MG63 (cell line): ENCODE data around the gene ZNHIT1. TPM values are rescaled to one million over a fixed set of nuclear protein-coding genes. Genes with fewer than 3 reads are reported as not detected.
"Not testable (repeated sequence)": the region's sequence is repeated elsewhere in the genome, so short reads cannot be mapped to it uniquely, and the experiment has no call there.

ENCODE experiments used
- DNase-seq: peaks from one replicate; pipeline ENCODE4 v3.0.0-alpha.2; 2020
- H3K27me3 ChIP-seq: fragments of 250-450 bp; sonication (Bioruptor Pico); 2 replicates; pipeline ENCODE4 v1.5.1; 2020; ENCODE audit warnings: mild to moderate bottlenecking, moderate library complexity
- H3K36me3 ChIP-seq: fragments of 250-450 bp; sonication (Bioruptor Pico); 2 replicates; pipeline ENCODE4 v1.5.1; 2020; ENCODE audit warnings: mild to moderate bottlenecking, moderate library complexity
- H3K4me3 ChIP-seq: fragments of 250-450 bp; sonication (Bioruptor Pico); 2 replicates; pipeline ENCODE4 v1.5.1; 2020; ENCODE audit warnings: mild to moderate bottlenecking, moderate library complexity
- H3K9me3 ChIP-seq: fragments of 250-450 bp; sonication (Bioruptor Pico); 2 replicates; pipeline ENCODE4 v1.5.1; 2020; ENCODE audit warnings: mild to moderate bottlenecking, moderate library complexity
- total RNA-seq: library from RNA; depleted of rRNA; stranded (reverse); fragments of >200 nt; shearing (Covaris generic); gene quantifications from 2 replicates; pipeline ENCODE4 v1.2.3, GENCODE V29; 2014; ENCODE audit warnings: low replicate concordance

ZNHIT1 gene
- total RNA-seq, 1 experiment from 2014 or later, result 64.6 TPM

DNA sequence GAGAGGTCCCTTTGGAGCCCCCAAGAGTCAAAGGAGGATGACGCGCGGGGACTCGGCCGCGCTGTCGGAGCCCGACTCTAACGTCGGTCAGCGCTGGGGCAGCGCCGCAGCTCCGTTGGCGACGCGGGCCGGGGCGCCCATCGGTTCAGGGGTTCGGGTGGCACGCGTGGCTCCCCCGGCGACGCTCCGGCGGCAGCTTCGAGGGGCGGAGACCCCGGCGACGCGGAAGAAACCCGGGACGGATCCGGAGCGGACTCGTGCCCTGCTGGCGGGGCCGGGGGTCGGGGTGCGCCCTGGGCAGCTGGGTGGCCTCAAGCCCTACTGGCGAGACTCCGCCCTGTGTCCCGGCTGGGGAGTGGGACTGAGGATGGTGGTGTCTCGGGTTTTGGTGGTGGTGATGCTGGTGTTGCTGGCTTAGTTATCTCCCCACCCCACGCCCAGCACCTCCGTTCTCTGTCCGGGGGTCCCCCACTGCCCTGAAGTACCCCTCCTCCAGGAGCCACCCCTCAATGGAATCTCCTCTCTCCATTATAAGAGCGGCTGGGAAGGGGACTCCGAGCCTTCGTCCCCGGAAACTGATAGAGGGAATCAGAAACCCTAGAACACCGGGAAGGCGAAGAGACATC, 37.7 kb upstream of the ZNHIT1 start, which contains the start of gene NAT16:
Gene NAT16, minus strand, starts transcription at position 164 of the 626 bp plus-strand sequence. CDS start 5,486 bp downstream, outside the sequence.
- H3K4me3 ChIP-seq, result no peak within 1 kb of the TSS
- no peak for DNase-seq
- no peaks in the 10 kb centered on the region for H3K27me3 ChIP-seq
- H3K9me3 ChIP-seq, result no peaks in the 10 kb centered on the region
- no peaks in the 10 kb centered on the region for H3K36me3 ChIP-seq

- H3K36me3 ChIP-seq, result no peaks in the 10 kb centered on the region
- no peaks in the 10 kb centered on the region for H3K9me3 ChIP-seq
- H3K4me3 ChIP-seq, result no peak overlapping the region
- DNase-seq, result no peak
- H3K27me3 ChIP-seq, result no peaks in the 10 kb centered on the region
Observed at GRCh38 chr7:101185258-101185839, 32.6 kb upstream of the ZNHIT1 start.

GRCh38 chr7:101186194-101186593, 31.8 kb upstream of the ZNHIT1 start:
- Histone ChIP-seq H3K9me3 (no peaks in the 10 kb centered on the region), H3K4me3 (no peak overlapping the region), H3K36me3 (no peaks in the 10 kb centered on the region), H3K27me3 (no peaks in the 10 kb centered on the region)
- DNase-seq, result no peak

GRCh38 chr7:101186844-101187428, 31.0 kb upstream of the ZNHIT1 start:
- no peaks in the 10 kb centered on the region for H3K36me3 ChIP-seq
- no peaks in the 10 kb centered on the region for H3K9me3 ChIP-seq
- H3K27me3 ChIP-seq, result no peaks in the 10 kb centered on the region
- H3K4me3 ChIP-seq, result no peak overlapping the region
- no peak for DNase-seq

DNA sequence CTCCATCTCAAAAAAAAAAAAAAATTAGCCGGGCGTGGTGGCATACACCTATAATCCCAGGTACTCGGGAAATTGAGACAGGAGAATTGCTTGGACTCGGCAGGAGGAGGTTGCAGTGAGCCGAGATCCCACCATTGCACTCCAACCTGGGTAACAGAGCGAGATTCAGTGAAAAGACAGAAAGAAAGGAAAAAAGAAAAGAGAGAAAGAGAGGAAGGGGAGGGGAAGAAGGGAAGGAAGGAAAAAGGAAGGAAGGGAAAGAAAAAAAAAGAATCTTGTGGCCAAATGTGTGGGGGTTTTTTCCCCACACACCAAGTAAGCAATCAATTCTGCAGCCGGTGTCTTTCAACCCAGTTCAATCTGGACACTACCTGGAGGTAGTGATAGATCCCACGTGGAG, 28.9 kb upstream of the ZNHIT1 start:
- Histone ChIP-seq H3K27me3 (no peaks in the 10 kb centered on the region), H3K4me3 (no peak overlapping the region), H3K9me3 (no peaks in the 10 kb centered on the region), H3K36me3 (no peaks in the 10 kb centered on the region)
- DNase-seq, result no peak

DNA sequence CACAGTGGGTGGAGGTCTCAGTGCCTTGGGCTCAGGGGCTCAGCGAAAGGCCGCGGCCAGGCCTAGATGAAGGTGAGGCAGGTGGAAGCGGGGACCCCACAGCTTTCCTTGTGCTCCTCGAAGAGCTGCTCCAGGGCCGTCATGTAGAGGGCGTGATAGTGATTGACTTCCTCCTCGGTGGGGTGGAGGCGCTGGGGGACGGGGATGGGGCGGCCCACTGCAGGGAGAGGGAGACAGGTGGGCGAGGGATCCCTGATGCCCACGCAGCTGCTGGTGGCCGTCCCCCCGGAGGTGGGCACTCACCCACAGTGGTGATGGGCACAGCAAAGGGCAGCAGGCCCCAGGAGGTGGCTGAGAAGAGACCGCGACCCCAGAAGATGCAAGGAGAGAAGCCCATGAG, 22.1 kb upstream of the ZNHIT1 start:
- no peaks in the 10 kb centered on the region for H3K36me3 ChIP-seq
- H3K9me3 ChIP-seq, result no peaks in the 10 kb centered on the region
- H3K4me3 ChIP-seq, result no peak overlapping the region
- H3K27me3 ChIP-seq, result no peaks in the 10 kb centered on the region
- no peak for DNase-seq

DNA sequence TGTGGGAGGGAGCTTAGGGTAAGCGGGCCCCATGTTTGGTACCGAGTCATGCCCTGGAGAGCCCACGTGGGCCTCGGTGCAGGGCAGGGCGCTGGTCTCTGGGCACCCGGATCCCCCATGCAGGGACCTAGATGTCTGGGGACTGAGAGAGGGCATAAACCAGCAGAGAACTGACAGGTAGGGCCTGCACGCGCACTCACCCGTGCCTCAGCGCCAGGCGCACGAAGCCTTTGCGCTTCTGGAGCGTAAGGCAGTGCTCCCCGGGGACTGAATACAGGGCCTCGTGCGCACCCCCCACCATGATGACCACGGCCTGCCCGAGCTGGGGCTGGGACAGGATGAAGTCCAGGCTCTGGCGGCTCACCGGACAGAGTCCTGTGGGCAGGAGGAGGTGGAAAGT, 20.0 kb upstream of the ZNHIT1 start:
- Histone ChIP-seq H3K4me3 (no peak overlapping the region), H3K27me3 (no peaks in the 10 kb centered on the region), H3K9me3 (no peaks in the 10 kb centered on the region), H3K36me3 (no peaks in the 10 kb centered on the region)
- no peak for DNase-seq

DNA sequence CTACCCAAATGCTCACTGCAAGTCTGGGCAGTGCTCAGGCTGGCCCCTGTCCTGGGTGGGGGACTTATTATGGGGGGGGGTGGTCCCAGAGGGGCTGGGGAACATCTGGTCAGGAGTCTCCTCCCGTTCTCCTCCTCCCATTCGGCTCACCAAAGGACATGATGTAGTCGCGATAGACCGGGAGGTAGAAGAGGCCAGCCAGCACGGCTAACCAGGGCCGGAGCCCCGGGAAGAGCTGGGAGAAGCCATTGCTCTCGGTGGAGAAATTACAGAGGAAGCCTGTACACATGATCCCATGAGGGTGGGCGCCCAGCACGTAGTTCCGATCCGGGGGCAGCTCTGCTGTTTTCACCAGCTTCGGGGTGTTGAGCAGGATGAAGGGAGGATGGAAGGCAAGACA, 19.5 kb upstream of the ZNHIT1 start:
- no peaks in the 10 kb centered on the region for H3K36me3 ChIP-seq
- DNase-seq, result no peak

GRCh38 chr7:101199522-101199921, 18.4 kb upstream of the ZNHIT1 start:
- not testable (repeated sequence) for H3K9me3 ChIP-seq, DNase-seq, H3K4me3 ChIP-seq, H3K36me3 ChIP-seq, H3K27me3 ChIP-seq

More for the DNA sequence above, 19.5 kb upstream of the ZNHIT1 start:
- Histone ChIP-seq H3K4me3 (no peak overlapping the region), H3K9me3 (no peaks in the 10 kb centered on the region), H3K27me3 (no peaks in the 10 kb centered on the region)

DNA sequence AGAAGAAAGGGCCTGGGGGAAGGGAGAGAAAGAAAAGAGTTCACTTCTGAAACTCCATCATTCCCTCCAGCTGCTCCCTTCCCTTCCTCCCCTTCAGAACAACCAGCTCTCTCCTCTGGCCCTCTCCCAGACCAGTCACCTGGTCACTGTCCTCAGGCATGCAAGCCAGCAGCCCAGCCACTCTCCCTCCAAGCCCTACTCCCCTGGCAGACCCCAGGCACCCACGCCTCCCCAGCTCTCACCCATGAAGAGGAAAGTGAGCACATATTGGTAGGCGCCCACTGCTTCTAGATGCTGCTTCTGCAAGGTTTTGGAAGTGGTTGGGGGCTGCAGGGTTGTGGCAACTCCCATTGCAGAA, 17.5 kb upstream of the ZNHIT1 start:
- H3K27me3 ChIP-seq, result no peaks in the 10 kb centered on the region
- DNase-seq, result no peak
- H3K4me3 ChIP-seq, result no peak overlapping the region
- H3K36me3 ChIP-seq, result no peaks in the 10 kb centered on the region
- H3K9me3 ChIP-seq, result no peaks in the 10 kb centered on the region

DNA sequence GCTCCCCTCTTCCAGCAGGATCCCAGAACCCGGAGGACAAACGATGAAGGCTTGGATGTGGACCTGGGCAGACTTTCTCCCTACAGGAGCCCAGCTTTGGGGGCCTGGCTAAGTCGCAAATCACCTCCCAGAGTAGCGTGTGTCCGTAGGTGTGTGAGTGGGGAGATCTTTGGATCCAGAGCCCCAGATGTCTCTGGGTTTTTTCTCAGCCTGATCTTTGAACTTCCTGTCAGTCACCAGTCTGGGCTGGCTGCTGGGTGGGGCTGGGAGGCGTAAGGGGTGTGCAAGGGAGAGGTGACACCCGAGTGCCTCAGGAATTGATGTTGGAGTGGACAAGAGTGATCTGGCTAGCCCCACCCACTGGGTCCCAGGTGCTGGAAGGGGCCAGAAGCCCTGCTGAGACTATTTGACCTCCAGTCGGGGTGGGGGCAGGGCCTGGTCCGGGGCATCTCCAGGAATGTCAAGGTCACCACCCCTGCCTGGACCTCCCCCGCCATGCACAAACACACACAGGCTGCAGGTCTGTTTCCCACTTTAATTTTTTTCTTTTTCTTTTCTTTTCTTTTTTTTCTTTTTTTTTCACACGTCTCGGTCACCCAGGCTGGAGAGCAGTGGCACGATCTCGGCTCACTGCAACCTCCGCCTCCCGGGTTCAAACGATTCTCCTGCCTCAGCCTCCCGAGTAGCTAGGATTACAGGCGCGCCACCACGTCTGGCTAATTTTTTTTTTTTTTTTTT, 16.9 kb upstream of the ZNHIT1 start, which contains the start of gene MOGAT3:
Gene MOGAT3, minus strand, starts transcription at position 175 of the 738 bp plus-strand sequence. CDS start 182 bp downstream, outside the sequence.
- no peak within 1 kb of the TSS for H3K4me3 ChIP-seq
- H3K36me3 ChIP-seq, result no peaks in the 10 kb centered on the region
- H3K27me3 ChIP-seq, result no peaks in the 10 kb centered on the region
- no peak for DNase-seq
- H3K9me3 ChIP-seq, result no peaks in the 10 kb centered on the region

DNA sequence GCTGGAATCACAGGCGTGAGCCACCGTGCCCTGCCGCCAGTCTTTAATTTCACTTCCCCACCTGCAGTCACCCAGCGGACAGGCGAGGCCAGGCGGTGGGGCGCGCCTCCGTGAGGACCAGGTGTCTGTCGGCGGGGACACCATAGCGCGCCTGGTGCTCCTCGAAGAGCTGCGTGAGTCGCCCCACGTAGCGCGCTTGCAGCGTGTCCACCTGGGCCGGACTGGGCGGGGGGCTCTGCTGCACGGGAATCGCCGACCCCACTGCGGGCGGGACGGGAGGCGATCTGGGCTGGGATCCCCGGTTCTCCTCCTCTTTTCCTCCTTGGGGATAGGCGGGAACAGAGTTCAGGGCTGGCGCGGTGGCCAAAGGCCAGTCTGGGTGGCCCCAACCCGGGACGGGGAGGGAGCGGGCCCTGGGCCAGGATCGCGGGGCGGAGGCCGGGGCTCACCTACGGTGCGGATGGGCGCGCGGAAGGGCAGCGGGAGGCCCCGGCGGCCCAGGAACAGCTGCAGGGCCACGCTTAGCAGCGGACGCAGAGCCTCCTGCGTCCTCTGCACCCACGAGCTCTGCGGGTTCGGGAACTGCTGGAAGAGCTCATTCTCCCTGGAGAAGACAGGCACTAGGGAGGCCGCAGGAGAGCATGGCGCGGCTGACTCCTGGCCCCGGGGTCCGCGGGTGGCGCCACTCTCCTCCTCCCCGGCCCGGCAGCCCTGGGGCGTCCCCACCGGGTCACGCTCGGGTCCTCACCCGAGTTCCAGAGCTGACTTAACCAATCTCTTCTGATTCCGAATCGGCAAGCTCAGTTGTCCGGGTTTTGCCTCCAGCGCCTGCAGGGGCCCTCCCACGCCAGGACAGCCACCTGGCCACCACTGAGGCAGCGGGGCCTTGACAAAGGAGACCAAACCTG, 16.0 kb upstream of the ZNHIT1 start:
- H3K9me3 ChIP-seq, result no peaks in the 10 kb centered on the region
- no peaks in the 10 kb centered on the region for H3K27me3 ChIP-seq
- no peak for DNase-seq
- no peak overlapping the region for H3K4me3 ChIP-seq
- no peaks in the 10 kb centered on the region for H3K36me3 ChIP-seq

DNA sequence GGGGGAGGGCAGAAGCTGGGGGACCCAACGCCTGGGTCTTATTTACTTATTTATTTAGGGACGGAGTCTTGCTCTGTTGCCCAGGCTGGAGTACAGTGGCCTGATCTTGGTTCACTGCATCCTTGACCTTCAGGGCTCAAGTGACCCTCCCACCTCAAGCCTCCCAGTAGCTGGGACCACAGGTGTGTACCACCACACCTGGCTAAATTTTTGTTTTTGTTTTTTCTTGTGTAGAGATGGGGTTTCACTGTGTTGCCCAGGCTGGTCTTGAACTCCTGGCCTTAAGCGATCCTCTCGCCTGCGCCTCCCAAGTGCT, 15.4 kb upstream of the ZNHIT1 start:
- Histone ChIP-seq H3K36me3 (no peaks in the 10 kb centered on the region), H3K4me3 (no peak overlapping the region), H3K27me3 (no peaks in the 10 kb centered on the region), H3K9me3 (no peaks in the 10 kb centered on the region)
- DNase-seq, result no peak

DNA sequence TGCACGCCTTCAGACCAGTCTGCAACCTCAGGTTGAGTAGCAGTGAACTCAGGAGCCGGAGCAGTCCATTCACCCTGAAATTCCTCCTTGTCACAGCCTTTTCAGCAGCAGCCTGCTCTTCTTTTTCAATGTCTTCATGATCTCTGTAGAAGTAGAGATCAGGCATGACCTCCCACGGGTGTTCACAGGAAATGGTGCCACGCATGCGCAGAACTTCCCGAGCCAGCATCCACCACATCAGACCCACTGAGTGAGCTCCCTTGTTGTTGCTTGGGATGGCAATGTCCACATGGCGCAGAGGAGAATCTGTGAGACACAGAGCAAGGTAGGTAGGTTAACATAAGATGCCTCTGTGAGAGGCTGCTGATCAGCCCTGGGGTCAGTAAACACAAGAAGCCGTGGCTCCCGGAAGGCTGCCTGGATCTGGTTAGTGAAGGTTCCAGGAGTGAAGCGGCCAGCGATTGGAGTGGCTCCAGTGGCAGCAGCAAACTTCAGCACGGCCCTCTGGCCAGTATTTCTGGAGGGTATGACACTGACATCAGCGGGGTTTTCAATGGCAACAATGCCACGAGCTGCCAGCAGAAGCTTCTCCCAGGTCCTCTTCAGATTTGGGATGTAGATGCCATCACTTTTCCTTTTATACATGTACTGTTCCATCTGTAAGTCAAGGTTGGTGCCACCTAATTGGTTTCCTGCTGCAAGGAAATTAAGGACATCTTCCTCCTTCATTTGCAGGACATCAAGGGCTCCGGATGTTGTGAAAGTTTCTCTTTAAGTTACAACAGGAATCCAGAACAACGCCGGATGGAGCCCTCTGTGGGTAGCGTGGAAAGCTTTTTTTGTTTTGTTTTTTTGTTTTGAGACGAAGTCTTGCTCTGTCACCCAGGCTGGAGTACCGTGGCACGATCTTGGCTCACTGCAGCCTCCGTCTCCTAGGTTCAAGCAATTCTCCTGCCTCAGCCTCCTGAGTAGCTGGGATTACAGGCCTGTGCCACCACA, 13.9 kb upstream of the ZNHIT1 start:
- not testable (repeated sequence) for H3K9me3 ChIP-seq, DNase-seq, H3K4me3 ChIP-seq, H3K36me3 ChIP-seq, H3K27me3 ChIP-seq

DNA sequence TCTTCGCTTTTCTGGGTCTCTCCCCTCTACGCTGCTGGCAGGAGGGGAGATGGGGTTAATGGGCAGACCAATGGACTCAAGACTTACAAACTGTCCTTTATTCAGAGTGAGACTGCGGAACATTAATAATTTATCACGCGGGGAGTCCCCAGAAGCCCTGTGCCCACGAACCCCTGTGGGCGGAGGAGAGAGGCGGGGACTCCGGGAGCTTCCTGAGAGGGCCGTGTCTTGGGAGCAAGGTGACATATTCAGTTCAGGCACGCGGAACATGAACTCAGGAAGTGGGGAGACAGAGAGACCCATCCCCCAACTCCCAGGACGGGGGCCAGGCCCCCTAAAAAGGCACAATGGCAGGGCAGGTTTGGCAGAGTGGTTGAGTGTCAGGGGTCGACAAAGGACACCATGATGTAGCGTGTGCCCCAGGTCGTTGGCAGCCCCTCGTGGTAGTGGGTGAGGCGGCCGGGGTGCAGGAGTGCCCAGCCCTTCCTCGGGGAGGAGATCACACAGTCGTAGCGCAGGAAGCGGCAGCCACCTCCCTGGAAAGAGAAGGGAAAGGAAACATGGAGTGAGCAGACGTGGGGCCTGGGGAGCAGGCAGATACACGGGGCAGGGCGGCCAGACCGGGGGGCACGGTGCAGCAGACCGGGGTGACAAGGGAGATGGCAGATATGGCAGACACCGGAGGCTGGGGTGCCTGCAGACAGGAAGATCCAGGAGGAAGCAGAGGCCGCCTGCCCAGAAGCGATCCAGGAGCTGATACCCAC, 11.9 kb upstream of the ZNHIT1 start:
- no peak for DNase-seq
- no peak overlapping the region for H3K4me3 ChIP-seq
- H3K27me3 ChIP-seq, result no peaks in the 10 kb centered on the region
- H3K9me3 ChIP-seq, result no peaks in the 10 kb centered on the region
- no peaks in the 10 kb centered on the region for H3K36me3 ChIP-seq
